ENCODE results near the gene VPS35L. TPM values are rescaled to one million over a fixed set of nuclear protein-coding genes. Genes with fewer than 3 reads are reported as not detected.

VPS35L gene
- total and polyA plus RNA-seq, 2 of the 13 experiments (the other 11 are each of a cell fraction or from before 2014, with no cell fraction given) = 1.4 to 1.6 TPM

Other genes with a start within 250 kb of the VPS35L start
- gene TMC5, start 137.8 kb upstream of the VPS35L start, total RNA-seq (2016; rRNA removed; fragmentation: Illumina TruSeq; extraction: Trizol) = 0.09 and 0.34 TPM in 2 replicates
- gene TMC5, start 137.8 kb upstream of the VPS35L start, polyA plus RNA-seq (2011; rRNA removed) = 0.41 and 0.63 TPM in 2 replicates
- gene GDE1, start 33.6 kb upstream of the VPS35L start, total RNA-seq (2016; rRNA removed; fragmentation: Illumina TruSeq; extraction: Trizol) = 55.1 and 59.0 TPM in 2 replicates
- gene GDE1, start 33.6 kb upstream of the VPS35L start, polyA plus RNA-seq (2011; rRNA removed) = 35.9 and 38.9 TPM in 2 replicates
- 11.1 and 19.9 TPM in 2 replicates for gene CCP110, start 31.8 kb upstream of the VPS35L start, total RNA-seq (2016; rRNA removed; fragmentation: Illumina TruSeq; extraction: Trizol)
- gene CCP110, start 31.8 kb upstream of the VPS35L start, polyA plus RNA-seq (2011; rRNA removed) = 8.6 and 10.0 TPM in 2 replicates
- 57.5 and 80.3 TPM in 2 replicates for gene KNOP1, start 162.5 kb downstream of the VPS35L start, total RNA-seq (2016; rRNA removed; fragmentation: Illumina TruSeq; extraction: Trizol)
- 20.6 and 21.2 TPM in 2 replicates for gene KNOP1, start 162.5 kb downstream of the VPS35L start, polyA plus RNA-seq (2011; rRNA removed)
- 7.3 and 11.9 TPM in 2 replicates for gene IQCK, start 162.6 kb downstream of the VPS35L start, total RNA-seq (2016; rRNA removed; fragmentation: Illumina TruSeq; extraction: Trizol)
- 3.0 and 5.1 TPM in 2 replicates for gene IQCK, start 162.6 kb downstream of the VPS35L start, polyA plus RNA-seq (2011; rRNA removed)

Data from HepG2 (cell line).